NCI-H2107 (cell line): ENCODE data around the gene OR2AP1.
"Not testable (repeated sequence)": the region's sequence is repeated elsewhere in the genome, so short reads cannot be mapped to it uniquely, and the experiment has no call there.

Experiments used
- DNase-seq: peaks from one replicate; lab custom pipeline; 2025; lab: John Stamatoyannopoulos, UW

OR2AP1 gene

GRCh38 chr12:55572168-55572567 is at the start of gene OR2AP1:
TSS of gene OR2AP1 (plus strand) at chr12:55572468. CDS start at chr12:55574415, 1,947 bp downstream.
- no peak for DNase-seq

- not testable (repeated sequence) for DNase-seq
These were observed 24.0 kb upstream of the OR2AP1 start for GRCh38 chr12:55548235-55548634.

- no peak for DNase-seq
These were observed 23.5 kb upstream of the OR2AP1 start for GRCh38 chr12:55548756-55549155.

GRCh38 chr12:55549302-55549701 is 23.0 kb upstream of the OR2AP1 start, which contains the start of gene OR6C4:
TSS of gene OR6C4 (plus strand) at chr12:55549602. CDS start at chr12:55551227, 1,625 bp downstream.
- no peak for DNase-seq

GRCh38 chr12:55554296-55554695 is 18.0 kb upstream of the OR2AP1 start:
- no peak for DNase-seq

GRCh38 chr12:55570060-55570459 is 2.2 kb upstream of the OR2AP1 start:
- not testable (repeated sequence) for DNase-seq

GRCh38 chr12:55570689-55571088 is 1.6 kb upstream of the OR2AP1 start:
- not testable (repeated sequence) for DNase-seq

GRCh38 chr12:55582066-55582465 is 9.8 kb downstream of the OR2AP1 start:
- DNase-seq, result no peak

GRCh38 chr12:55585817-55586216 is 13.5 kb downstream of the OR2AP1 start:
- no peak for DNase-seq

GRCh38 chr12:55590152-55590551 is 17.9 kb downstream of the OR2AP1 start:
- not testable (repeated sequence) for DNase-seq

- DNase-seq, result no peak
These were observed 35.7 kb downstream of the OR2AP1 start for GRCh38 chr12:55607821-55608594.

- no peak for DNase-seq
These were observed 38.3 kb downstream of the OR2AP1 start for GRCh38 chr12:55610598-55610997.

- DNase-seq, result no peak
These were observed 40.4 kb downstream of the OR2AP1 start for GRCh38 chr12:55612646-55613045.

- no peak for DNase-seq
These were observed 42.5 kb downstream of the OR2AP1 start for GRCh38 chr12:55614764-55615163.

- DNase-seq, result peak; percentile 75
These were observed 47.3 kb downstream of the OR2AP1 start for GRCh38 chr12:55619354-55620138.

GRCh38 chr12:55624056-55624455 is 51.8 kb downstream of the OR2AP1 start:
- no peak for DNase-seq
